Caco-2 (cell line): ENCODE results near the gene INO80. TPM values are rescaled to one million over a fixed set of nuclear protein-coding genes. Genes with fewer than 3 reads are reported as not detected.

Experiments used
- BruUV-seq: library from RNA; stranded (reverse); fragments of 400-500 nt; replicated peaks from 2 replicates; lab custom pipeline; 2021; lab: Mats Ljungman, UMichigan
- CTCF ChIA-PET: fragments of 300-600 bp; sonication (Branson Sonifier 250); formaldehyde crosslinking; loops from one replicate; lab custom pipeline; 2022; ENCODE audit warnings: antibody characterized with exemption; lab: Charles Lee
- POLR2A ChIA-PET: fragments of 300-600 bp; sonication (Branson Sonifier 250); formaldehyde crosslinking; loops from one replicate; lab custom pipeline; 2022; ENCODE audit warnings: antibody characterized with exemption; lab: Charles Lee
- DNase-seq, 2 experiments: peaks; one replicate each; pipeline versions ENCODE4 v3.0.0 to v3.0.0-alpha.2; 2020 to 2022
- H3K27me3 ChIP-seq: replicated peaks from 2 replicates; pipeline ENCODE4 v1.6.0; 2011; ENCODE audit warnings: low read length; ENCODE audit not compliant: control insufficient read depth, insufficient read depth
- H3K36me3 ChIP-seq: 2 replicates; pipeline ENCODE4 v1.5.1; 2011; ENCODE audit warnings: low read length; ENCODE audit not compliant: control insufficient read depth, insufficient read depth
- H3K4me1 ChIP-seq: fragments of 250-450 bp; sonication (Bioruptor Pico); 2 replicates; pipeline ENCODE4 v1.5.1; 2020; ENCODE audit warnings: mild to moderate bottlenecking
- H3K4me3 ChIP-seq: 2 replicates; pipeline ENCODE4 v1.5.1; 2011; ENCODE audit warnings: low read depth, mild to moderate bottlenecking, control low read depth, low read length
- H3K9me3 ChIP-seq: fragments of 250-450 bp; sonication (Bioruptor Pico); 2 replicates; pipeline ENCODE4 v1.5.1; 2020; ENCODE audit warnings: mild to moderate bottlenecking, moderate library complexity
- H3K27ac Mint-ChIP-seq: one replicate; pipeline ENCODE4 v1.8.0; 2022; ENCODE audit warnings: mixed read lengths; ENCODE audit not compliant: unreplicated experiment
- H3K27me3 Mint-ChIP-seq: one replicate; pipeline ENCODE4 v1.8.0; 2022; ENCODE audit warnings: mixed read lengths; ENCODE audit not compliant: insufficient read depth, unreplicated experiment
- H3K36me3 Mint-ChIP-seq: one replicate; pipeline ENCODE4 v1.8.0; 2022; ENCODE audit warnings: mild to moderate bottlenecking, mixed read lengths; ENCODE audit not compliant: insufficient read depth, unreplicated experiment
- H3K4me1 Mint-ChIP-seq: one replicate; pipeline ENCODE4 v1.8.0; 2022; ENCODE audit warnings: low read depth, mixed read lengths; ENCODE audit not compliant: unreplicated experiment
- H3K4me3 Mint-ChIP-seq: one replicate; pipeline ENCODE4 v1.8.0; 2022; ENCODE audit warnings: mild to moderate bottlenecking, moderate library complexity, mixed read lengths; ENCODE audit not compliant: unreplicated experiment
- H3K9me3 Mint-ChIP-seq: one replicate; pipeline ENCODE4 v1.8.0; 2022; ENCODE audit warnings: mixed read lengths; ENCODE audit not compliant: unreplicated experiment
- CTCF ChIP-seq, 2 experiments: fragments of 200-600 bp in 1 of 2; IDR thresholded peaks; 1 replicate in 1 of 2; 2 replicates in 1 of 2; pipeline versions ENCODE4 v1.5.1 to v1.8.0; 2011 to 2022; ENCODE audit warnings: antibody characterized with exemption in 1 of 2, control low read depth in 1 of 2, inconsistent platforms in 1 of 2, low read depth in 1 of 2, low read length in 1 of 2, mild to moderate bottlenecking in 1 of 2, moderate library complexity in 1 of 2; ENCODE audit not compliant: insufficient read depth in 1 of 2, severe bottlenecking in 1 of 2, unreplicated experiment in 1 of 2
- intact Hi-C: fragments of 100-400 bp; cut with micrococcal nuclease; formaldehyde crosslinking; loops from one replicate; pipeline ENCODE4 v1.10.0; 2022; ENCODE audit not compliant: unreplicated experiment
- total RNA-seq: library from RNA; stranded (reverse); gene quantifications from 2 replicates; pipeline ENCODE4 v1.2.3, GENCODE V29; 2022

INO80 gene
- total RNA-seq, 1 experiment from 2014 or later: 24.4 TPM

DNA sequence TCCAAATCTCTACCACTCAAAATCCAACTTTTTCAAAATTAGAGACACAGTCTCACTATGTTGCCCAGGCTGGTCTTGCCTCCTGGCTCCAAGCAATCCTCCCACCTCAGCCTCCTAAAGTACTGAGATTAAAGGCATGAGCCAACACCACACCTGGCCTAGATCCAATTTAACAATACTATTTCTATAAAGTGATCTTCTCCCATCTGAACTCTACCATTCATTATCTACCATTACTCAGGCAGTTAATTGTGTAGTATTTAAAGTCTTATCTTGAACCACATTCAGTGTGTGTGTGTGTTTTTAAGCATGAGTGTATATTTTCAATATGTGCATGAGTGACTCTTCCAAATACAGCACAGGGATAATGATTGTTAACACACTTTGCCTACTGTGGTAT, 77.0 kb downstream of the INO80 start:
- Mint-ChIP-seq H3K27me3 (no peaks in the 10 kb centered on the region), H3K4me1 (no peaks in the 10 kb centered on the region), H3K9me3 (no peaks in the 10 kb centered on the region), H3K27ac (no peak overlapping the region), H3K4me3 (no peak overlapping the region), H3K36me3 (peaks cover 49% of the 10 kb centered on the region)
- H3K27me3 ChIP-seq: no peaks in the 10 kb centered on the region
- intact Hi-C loops: loop anchor here (2.0 kb wide), 1 partner anchor 64 kb away; no protein-coding TSS in a partner anchor
- no peak for DNase-seq
- ChIA-PET POLR2A (no interaction called here), CTCF (no interaction called here)
- no peaks in the 10 kb centered on the region for H3K9me3 ChIP-seq
- no peak for TF ChIP-seq CTCF (IDR thresholded peaks at IDR 0.05; ENCODE audit: insufficient read depth in 1 of 2, low read depth in 1 of 2, low read length in 1 of 2, severe bottlenecking in 1 of 2, unreplicated experiment in 1 of 2)
- H3K36me3 ChIP-seq: no peaks in the 10 kb centered on the region
- BruUV-seq: no TSS peak
- H3K4me3 ChIP-seq: no peak overlapping the region
- H3K4me1 ChIP-seq: no peaks in the 10 kb centered on the region

DNA sequence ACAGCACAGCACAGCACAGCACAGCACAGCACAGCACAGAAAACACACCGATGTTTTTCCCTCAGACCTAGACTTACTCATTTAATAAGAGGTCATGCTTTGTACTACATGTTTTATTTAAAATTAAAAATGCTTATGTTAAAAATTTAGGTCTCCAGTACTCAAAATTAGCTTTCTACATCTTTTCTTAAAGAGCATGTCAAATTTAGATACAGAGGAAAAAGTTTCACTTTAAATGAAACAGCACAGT, 84.1 kb downstream of the INO80 start:
- intact Hi-C loops: no loop called here
- POLR2A ChIA-PET: no interaction called here
- Histone ChIP-seq H3K4me3 (no peak overlapping the region), H3K9me3 (no peaks in the 10 kb centered on the region), H3K4me1 (no peaks in the 10 kb centered on the region), H3K27me3 (no peaks in the 10 kb centered on the region), H3K36me3 (no peaks in the 10 kb centered on the region; the same call in 1 of the 2 replicates)
- no peak overlapping the region for H3K27ac Mint-ChIP-seq
- no peaks in the 10 kb centered on the region for H3K4me1 Mint-ChIP-seq
- DNase-seq: no peak
- H3K9me3 Mint-ChIP-seq: no peaks in the 10 kb centered on the region
- no TSS peak for BruUV-seq
- H3K27me3 Mint-ChIP-seq: no peaks in the 10 kb centered on the region
- no peak for TF ChIP-seq CTCF (IDR thresholded peaks at IDR 0.05; ENCODE audit: insufficient read depth in 1 of 2, low read depth in 1 of 2, low read length in 1 of 2, severe bottlenecking in 1 of 2, unreplicated experiment in 1 of 2)
- CTCF ChIA-PET: no interaction called here
- H3K36me3 Mint-ChIP-seq: peaks cover 31% of the 10 kb centered on the region
- H3K4me3 Mint-ChIP-seq: no peak overlapping the region

DNA sequence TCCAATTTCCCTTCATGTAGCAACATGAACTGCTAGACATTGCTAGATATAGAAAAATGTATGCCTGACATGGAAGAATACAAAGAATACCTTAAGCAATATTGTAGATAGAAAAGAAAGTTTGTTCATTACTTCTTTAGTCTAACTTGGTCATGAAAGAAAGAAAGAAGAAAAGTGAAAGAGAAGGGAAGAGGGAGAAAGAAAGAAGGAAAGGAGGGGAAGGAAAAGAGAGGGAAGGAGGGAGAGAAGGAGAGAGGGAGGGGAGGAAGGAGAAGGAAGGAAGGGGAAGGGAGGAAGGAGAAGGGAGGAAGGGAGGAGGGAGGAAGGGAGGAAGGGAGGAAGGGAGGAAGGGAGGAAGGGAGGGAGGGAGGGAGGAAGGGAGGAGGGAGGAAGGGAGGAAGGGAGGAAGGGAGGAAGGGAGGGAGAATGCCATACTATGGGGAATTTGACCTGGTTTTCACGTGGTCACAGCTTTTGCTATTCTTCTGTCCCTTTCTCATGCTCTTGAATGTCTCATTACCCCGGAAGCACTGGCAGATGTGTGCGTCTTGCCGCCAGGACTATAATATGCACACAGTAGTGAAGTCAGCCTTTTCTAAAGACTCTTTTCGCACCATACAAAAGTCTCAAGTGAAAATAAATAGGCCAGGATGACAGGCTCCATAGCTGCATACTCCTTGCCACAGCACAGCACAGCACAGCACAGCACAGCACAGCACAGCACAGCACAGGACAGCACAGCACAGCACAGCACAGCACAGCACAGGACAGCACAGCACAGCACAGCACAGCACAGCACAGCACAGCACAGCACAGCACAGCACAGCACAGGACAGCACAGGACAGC, 84.6 kb downstream of the INO80 start:
- no peak overlapping the region for H3K27ac Mint-ChIP-seq
- H3K36me3 Mint-ChIP-seq: peaks cover 36% of the 10 kb centered on the region
- CTCF ChIA-PET: no interaction called here
- POLR2A ChIA-PET: no interaction called here
- H3K4me3 Mint-ChIP-seq: no peak overlapping the region
- H3K4me3 ChIP-seq: no peak overlapping the region
- DNase-seq: no peak
- no peaks in the 10 kb centered on the region for H3K9me3 Mint-ChIP-seq
- no peaks in the 10 kb centered on the region for H3K27me3 Mint-ChIP-seq
- intact Hi-C loops: no loop called here
- H3K36me3 ChIP-seq: no peaks in the 10 kb centered on the region; the same call in 1 of the 2 replicates
- no peaks in the 10 kb centered on the region for H3K4me1 Mint-ChIP-seq
- no peak for TF ChIP-seq CTCF (IDR thresholded peaks at IDR 0.05; ENCODE audit: insufficient read depth in 1 of 2, low read depth in 1 of 2, low read length in 1 of 2, severe bottlenecking in 1 of 2, unreplicated experiment in 1 of 2)
- H3K4me1 ChIP-seq: no peaks in the 10 kb centered on the region
- H3K9me3 ChIP-seq: no peaks in the 10 kb centered on the region
- no peaks in the 10 kb centered on the region for H3K27me3 ChIP-seq
- no TSS peak for BruUV-seq
